ENCODE data around the gene LRP1. TPM values are rescaled to one million over a fixed set of nuclear protein-coding genes. Genes with fewer than 3 reads are reported as not detected.

LRP1 gene
- total and polyA plus RNA-seq, 2 of the 13 experiments (the other 11 are each of a cell fraction or from before 2014, with no cell fraction given), result 14.7 to 30.8 TPM

GRCh38 chr12:57112492-57113294 lies 15.6 kb upstream of the LRP1 start (continued):
- TF ChIP-seq FOXC1 (CRISPR knock-in tag; IDR thresholded peaks at IDR 0.05; ENCODE audit: borderline replicate concordance) (0 out of 2 replicates have a peak, but pooled peaks have one; percentile 8), ZNF510 (CRISPR knock-in tag; IDR thresholded peaks at IDR 0.05; ENCODE audit: low read depth) (0 out of 2 replicates have a peak, but pooled peaks have one; percentile 6), POGK (CRISPR knock-in tag; conservative IDR thresholded peaks at IDR 0.05) (0 out of 2 replicates have a peak, but pooled peaks have one; percentile 8), GATAD2A (CRISPR knock-in tag; IDR thresholded peaks at IDR 0.05) (0 out of 2 replicates have a peak, but pooled peaks have one; percentile 3), KAT2B (IDR thresholded peaks at IDR 0.05; ENCODE audit: borderline replicate concordance, low read depth, low read length) (no peak), ZNF275 (CRISPR knock-in tag; IDR thresholded peaks at IDR 0.05; ENCODE audit: borderline replicate concordance) (peak; percentile 2; the same call in 1 of the 2 replicates), CREB1 (IDR thresholded peaks at IDR 0.05) (no peak), CREB1 (CRISPR knock-in tag; IDR thresholded peaks at IDR 0.05) (peak; percentile 5; the same call in 1 of the 2 replicates), ERF (CRISPR knock-in tag; IDR thresholded peaks at IDR 0.05) (0 out of 2 replicates have a peak, but pooled peaks have one; percentile 29), ZNF609 (CRISPR knock-in tag; IDR thresholded peaks at IDR 0.05; ENCODE audit: borderline replicate concordance) (0 out of 2 replicates have a peak, but pooled peaks have one; percentile 46), IRF2 (CRISPR knock-in tag; IDR thresholded peaks at IDR 0.05) (peak; percentile 50; the same call in 1 of the 2 replicates), RELA (CRISPR knock-in tag; IDR thresholded peaks at IDR 0.05) (no peak), RARG (CRISPR knock-in tag; IDR thresholded peaks at IDR 0.05; ENCODE audit: low read depth) (0 out of 2 replicates have a peak, but pooled peaks have one; percentile 26), MAZ (IDR thresholded peaks at IDR 0.05; ENCODE audit: borderline replicate concordance, low read depth, low read length) (no peak), MAZ (CRISPR knock-in tag; IDR thresholded peaks at IDR 0.05; ENCODE audit: low read depth) (no peak), MYC (CRISPR knock-in tag; IDR thresholded peaks at IDR 0.05; ENCODE audit: borderline replicate concordance) (peak; percentile 44; the same call in 1 of the 2 replicates), NFE2L2 (IDR thresholded peaks at IDR 0.05; ENCODE audit: low read length) (0 out of 2 replicates have a peak, but pooled peaks have one; percentile 4), MLX (CRISPR knock-in tag; IDR thresholded peaks at IDR 0.05) (0 out of 2 replicates have a peak, but pooled peaks have one; percentile 15)

All from HepG2 (cell line).